Measurements from ENCODE around the gene HIBADH. TPM values are rescaled to one million over a fixed set of nuclear protein-coding genes. Genes with fewer than 3 reads are reported as not detected.

HIBADH gene
- total RNA-seq, 2 experiments from 2014 or later = 12.9 to 14.4 TPM

DNA sequence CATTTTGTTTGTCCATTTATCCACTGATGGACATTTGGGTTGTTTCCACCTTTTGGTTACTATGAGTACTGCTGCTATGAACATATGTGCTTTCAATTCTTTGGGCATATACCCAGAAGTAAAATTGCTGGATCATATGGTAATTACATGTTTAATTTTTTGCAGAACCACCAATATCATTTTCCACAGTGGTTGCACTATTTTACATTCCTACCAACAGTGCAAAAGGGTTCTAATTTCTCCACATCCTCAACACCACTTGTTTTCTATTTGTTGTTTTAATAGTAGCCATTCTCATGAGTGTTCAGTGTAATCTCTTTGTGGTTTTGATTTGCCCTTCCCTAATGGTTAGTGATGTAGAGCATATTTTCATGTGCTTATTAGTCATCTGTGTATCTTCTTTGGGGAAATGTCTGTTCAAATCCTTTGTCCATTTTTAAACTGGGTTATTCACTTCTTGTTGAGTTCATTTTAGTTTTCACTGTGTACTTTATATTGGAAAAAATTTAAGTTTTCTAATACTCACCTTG, 101.9 kb downstream of the HIBADH start:
- H3K27ac Mint-ChIP-seq = no peak overlapping the region
- no peaks in the 10 kb centered on the region for H3K27me3 Mint-ChIP-seq
- no peak for ATAC-seq (ENCODE audit: low read depth)
- H3K4me3 Mint-ChIP-seq = no peak overlapping the region
- DNase-seq = no peak
- no peaks in the 10 kb centered on the region for H3K36me3 Mint-ChIP-seq
- H3K4me1 Mint-ChIP-seq = no peaks in the 10 kb centered on the region
- H3K9me3 Mint-ChIP-seq = peaks cover 6% of the 10 kb centered on the region
- POLR2A ChIA-PET = no interaction called here

DNA sequence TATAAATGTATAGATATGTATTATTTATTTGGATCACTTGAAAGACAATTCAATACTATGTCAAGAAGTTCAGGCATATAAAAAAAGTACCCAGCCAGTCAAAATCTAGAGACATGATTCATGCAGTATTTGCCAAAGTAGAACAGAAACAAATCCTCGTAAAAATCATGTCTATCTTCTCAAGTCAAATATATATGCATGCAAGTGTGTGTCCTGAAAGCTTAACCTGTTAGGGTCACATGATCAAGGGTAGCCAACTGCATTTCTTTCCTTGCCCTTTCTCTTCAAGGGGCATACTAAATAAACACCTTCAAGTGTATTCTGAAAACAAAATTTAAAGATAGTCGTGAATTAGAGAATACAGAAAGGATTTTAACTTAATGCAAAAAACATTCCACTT, 107.0 kb downstream of the HIBADH start:
- no peak overlapping the region for H3K27ac Mint-ChIP-seq
- H3K9me3 Mint-ChIP-seq = no peaks in the 10 kb centered on the region
- DNase-seq = no peak
- POLR2A ChIA-PET = no interaction called here
- ATAC-seq (ENCODE audit: low read depth) = no peak
- H3K4me3 Mint-ChIP-seq = no peak overlapping the region
- H3K27me3 Mint-ChIP-seq = no peaks in the 10 kb centered on the region
- no peaks in the 10 kb centered on the region for H3K36me3 Mint-ChIP-seq
- H3K4me1 Mint-ChIP-seq = no peaks in the 10 kb centered on the region

DNA sequence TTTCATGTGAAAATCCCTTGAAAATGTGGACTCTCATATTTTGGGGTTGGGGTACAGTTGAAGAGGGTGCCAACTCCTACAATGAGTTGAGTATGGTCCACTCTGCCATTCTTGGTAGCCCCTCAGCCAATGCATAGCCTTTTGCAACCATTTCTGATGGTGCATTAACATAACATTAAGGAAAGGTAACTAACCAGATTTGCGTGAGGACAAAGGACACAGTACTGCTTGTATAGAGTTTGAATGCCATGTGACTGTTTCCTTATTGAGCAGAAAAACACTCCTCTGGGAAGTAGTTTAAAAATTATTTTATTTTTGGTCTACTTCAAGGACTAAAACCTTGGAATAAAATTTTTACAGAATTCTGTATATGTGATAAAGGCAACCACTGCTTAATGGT, 107.9 kb downstream of the HIBADH start:
- DNase-seq (no peak), ATAC-seq (ENCODE audit: low read depth) (no peak)
- POLR2A ChIA-PET = no interaction called here
- H3K4me3 Mint-ChIP-seq = no peak overlapping the region
- no peaks in the 10 kb centered on the region for H3K4me1 Mint-ChIP-seq
- no peaks in the 10 kb centered on the region for H3K9me3 Mint-ChIP-seq
- no peaks in the 10 kb centered on the region for H3K36me3 Mint-ChIP-seq
- H3K27ac Mint-ChIP-seq = no peak overlapping the region
- no peaks in the 10 kb centered on the region for H3K27me3 Mint-ChIP-seq

DNA sequence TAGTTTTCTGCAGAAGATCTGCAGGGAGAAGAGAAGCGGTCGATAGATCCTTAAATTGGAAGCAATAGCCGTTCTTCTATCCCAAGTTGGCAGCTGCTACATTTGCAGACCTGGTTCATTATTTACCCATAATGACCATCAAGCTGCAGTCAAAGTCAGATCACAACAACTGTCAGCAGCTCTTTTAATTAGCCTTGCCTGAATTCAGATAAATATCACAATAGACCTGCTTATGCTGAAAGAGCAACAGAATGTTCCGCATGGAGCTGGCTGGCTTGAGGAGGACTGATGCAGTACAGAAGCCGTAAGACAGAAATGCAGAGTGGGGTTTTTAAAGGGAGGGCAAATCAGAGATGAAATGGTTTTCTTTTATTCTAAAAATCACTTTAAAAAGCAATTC, 109.4 kb downstream of the HIBADH start:
- POLR2A ChIA-PET = no interaction called here
- no peak overlapping the region for H3K4me3 Mint-ChIP-seq
- H3K9me3 Mint-ChIP-seq = no peaks in the 10 kb centered on the region
- H3K4me1 Mint-ChIP-seq = no peaks in the 10 kb centered on the region
- no peaks in the 10 kb centered on the region for H3K36me3 Mint-ChIP-seq
- no peaks in the 10 kb centered on the region for H3K27me3 Mint-ChIP-seq
- no peak overlapping the region for H3K27ac Mint-ChIP-seq
- DNase-seq (no peak), ATAC-seq (ENCODE audit: low read depth) (no peak)

DNA sequence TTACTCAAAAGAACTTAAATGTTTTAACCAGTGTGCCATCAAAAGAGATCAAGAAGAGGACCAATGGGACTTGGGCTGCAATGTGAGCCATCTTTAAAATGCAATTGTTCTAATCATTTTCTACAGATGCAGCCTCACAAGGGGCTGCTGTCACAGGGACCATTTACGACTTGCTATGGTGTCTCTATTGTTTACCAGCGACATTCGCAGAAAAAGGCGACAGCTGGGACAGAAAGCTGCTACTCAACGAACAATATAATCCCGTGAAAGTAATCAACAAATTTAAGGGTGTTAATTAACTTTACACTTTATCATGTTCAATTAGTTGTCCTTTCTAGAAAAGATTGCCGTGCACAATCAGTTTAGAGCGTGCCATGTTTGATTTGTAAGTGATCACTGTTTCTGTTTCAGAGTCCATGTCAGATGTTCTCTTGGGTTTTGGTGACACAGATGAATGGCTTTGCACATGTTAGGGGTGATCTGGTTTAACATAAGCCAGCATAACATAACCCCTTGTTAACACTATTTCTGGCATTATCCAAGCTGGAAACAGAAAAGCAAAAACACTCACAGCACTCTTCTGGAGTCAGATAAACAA, 110.8 kb downstream of the HIBADH start:
- POLR2A ChIA-PET = no interaction called here
- no peaks in the 10 kb centered on the region for H3K36me3 Mint-ChIP-seq
- ATAC-seq (ENCODE audit: low read depth) (no peak), DNase-seq (no peak)
- no peaks in the 10 kb centered on the region for H3K27me3 Mint-ChIP-seq
- peaks cover 2% of the 10 kb centered on the region for H3K4me1 Mint-ChIP-seq
- no peaks in the 10 kb centered on the region for H3K9me3 Mint-ChIP-seq
- no peak overlapping the region for H3K4me3 Mint-ChIP-seq
- no peak overlapping the region for H3K27ac Mint-ChIP-seq

DNA sequence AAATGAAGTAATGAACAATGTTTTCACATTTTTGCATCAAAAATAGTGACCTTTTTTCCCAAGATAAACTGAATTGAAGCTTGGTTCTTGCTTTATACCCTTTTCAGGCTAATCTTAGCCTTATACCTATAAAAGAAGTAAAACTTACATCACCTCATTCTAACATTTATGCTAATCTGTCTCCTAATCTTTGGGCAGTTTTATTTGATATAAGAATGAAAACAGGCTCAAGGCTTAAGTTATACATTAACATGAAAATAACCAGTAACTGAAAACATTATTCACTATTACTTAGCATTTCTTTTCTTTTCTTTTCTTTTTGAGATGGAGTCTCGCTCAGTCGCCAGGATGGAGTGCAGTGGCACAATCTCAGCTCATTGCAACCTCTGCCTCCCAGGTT, 113.1 kb downstream of the HIBADH start:
- no peaks in the 10 kb centered on the region for H3K9me3 Mint-ChIP-seq
- H3K27me3 Mint-ChIP-seq = no peaks in the 10 kb centered on the region
- no peak overlapping the region for H3K27ac Mint-ChIP-seq
- H3K4me3 Mint-ChIP-seq = no peak overlapping the region
- no peak for ATAC-seq (ENCODE audit: low read depth)
- H3K36me3 Mint-ChIP-seq = no peaks in the 10 kb centered on the region
- H3K4me1 Mint-ChIP-seq = peaks cover 2% of the 10 kb centered on the region
- no peak for DNase-seq
- POLR2A ChIA-PET = no interaction called here

DNA sequence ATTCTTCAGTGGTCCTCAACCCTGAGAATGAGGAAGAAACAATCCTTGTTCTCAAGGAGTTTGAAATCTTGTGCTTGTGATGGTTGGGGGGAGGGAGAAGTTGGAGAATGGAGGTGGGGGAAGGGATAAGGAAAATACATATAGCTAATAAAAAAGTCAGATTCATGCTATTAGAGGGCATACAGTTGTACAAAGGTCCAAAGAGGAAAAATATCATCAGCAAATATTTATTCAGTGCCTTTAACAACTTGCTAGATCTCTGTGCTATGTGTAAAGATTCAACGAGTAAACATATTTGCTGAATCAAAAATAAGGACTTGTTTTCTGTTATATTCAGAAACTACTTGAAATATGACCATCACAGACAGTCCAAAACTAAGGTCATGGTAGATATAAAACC, 114.4 kb downstream of the HIBADH start:
- DNase-seq = no peak
- Mint-ChIP-seq H3K27ac (no peak overlapping the region), H3K36me3 (no peaks in the 10 kb centered on the region)

DNA sequence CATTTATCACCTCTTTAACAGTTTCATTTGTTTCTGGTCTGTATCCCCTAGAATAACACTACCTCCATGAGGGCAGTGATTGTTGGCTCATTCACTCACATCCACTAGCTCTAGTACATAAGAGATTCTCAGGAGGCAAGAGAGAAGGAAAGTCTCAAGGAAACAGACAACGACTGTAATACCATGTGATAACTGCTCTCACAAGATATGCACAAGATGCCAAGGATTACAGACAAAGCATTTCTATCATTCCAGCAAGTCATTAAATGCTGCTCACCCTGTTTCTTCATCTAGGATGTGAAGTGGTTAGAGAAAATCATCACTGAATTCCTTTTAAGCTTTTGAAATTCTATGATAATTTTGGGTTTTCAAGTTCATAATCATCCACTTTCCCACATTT, 115.3 kb downstream of the HIBADH start:
- no peaks in the 10 kb centered on the region for H3K9me3 Mint-ChIP-seq
- no peak overlapping the region for H3K4me3 Mint-ChIP-seq
- POLR2A ChIA-PET = no interaction called here
- ATAC-seq (ENCODE audit: low read depth) (no peak), DNase-seq (no peak)
- peaks cover 2% of the 10 kb centered on the region for H3K4me1 Mint-ChIP-seq
- no peaks in the 10 kb centered on the region for H3K27me3 Mint-ChIP-seq
- H3K36me3 Mint-ChIP-seq = no peaks in the 10 kb centered on the region
- H3K27ac Mint-ChIP-seq = no peak overlapping the region

More for the DNA sequence above, 114.4 kb downstream of the HIBADH start:
- peaks cover 2% of the 10 kb centered on the region for H3K4me1 Mint-ChIP-seq
- H3K9me3 Mint-ChIP-seq = no peaks in the 10 kb centered on the region
- no peak overlapping the region for H3K4me3 Mint-ChIP-seq
- ATAC-seq (ENCODE audit: low read depth) = no peak
- POLR2A ChIA-PET = no interaction called here
- no peaks in the 10 kb centered on the region for H3K27me3 Mint-ChIP-seq

DNA sequence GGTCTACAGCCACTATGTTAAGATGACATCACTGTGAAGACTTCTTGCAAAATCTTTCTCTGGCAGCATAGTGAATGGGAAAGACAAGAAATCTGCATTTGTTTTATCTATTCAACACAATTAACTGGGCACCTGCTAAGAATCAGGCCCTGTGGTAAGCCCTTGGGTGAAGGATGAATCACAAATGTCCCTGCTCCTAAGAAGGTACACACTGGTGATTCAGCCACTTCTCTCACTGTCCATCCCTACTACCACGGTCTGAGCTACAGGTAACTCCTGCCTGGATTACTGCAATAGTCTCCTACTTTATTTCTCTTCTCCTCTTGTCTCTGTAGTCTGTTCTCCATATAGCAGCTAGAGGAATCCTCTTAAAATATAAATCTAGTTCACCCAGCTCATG, 116.1 kb downstream of the HIBADH start:
- peaks cover 2% of the 10 kb centered on the region for H3K4me1 Mint-ChIP-seq
- H3K27ac Mint-ChIP-seq = no peak overlapping the region
- POLR2A ChIA-PET = no interaction called here
- ATAC-seq (ENCODE audit: low read depth) (no peak), DNase-seq (no peak)
- no peak overlapping the region for H3K4me3 Mint-ChIP-seq
- peaks cover 1% of the 10 kb centered on the region for H3K36me3 Mint-ChIP-seq
- H3K27me3 Mint-ChIP-seq = no peaks in the 10 kb centered on the region
- no peaks in the 10 kb centered on the region for H3K9me3 Mint-ChIP-seq

DNA sequence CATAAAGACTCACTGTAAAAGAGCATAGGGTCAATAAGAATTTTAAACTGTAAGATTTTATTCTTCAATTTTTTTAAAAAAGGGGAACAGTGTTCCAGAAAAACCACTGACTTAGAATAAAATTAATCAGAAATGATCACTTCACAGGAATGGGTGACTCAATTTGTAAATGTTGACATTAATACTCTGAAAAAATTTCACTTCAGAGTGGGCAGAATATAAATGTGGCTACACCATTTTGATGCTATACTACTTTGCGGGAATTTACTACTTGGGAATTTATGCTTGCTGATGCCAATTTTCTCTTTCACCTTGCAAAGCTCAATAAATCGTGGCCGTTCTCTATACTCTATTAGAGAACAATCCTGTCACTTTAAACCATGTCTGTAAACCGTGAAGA, 126.9 kb downstream of the HIBADH start:
- no peak overlapping the region for H3K27ac Mint-ChIP-seq
- POLR2A ChIA-PET = no interaction called here
- H3K36me3 Mint-ChIP-seq = peaks cover 10% of the 10 kb centered on the region
- no peaks in the 10 kb centered on the region for H3K27me3 Mint-ChIP-seq
- ATAC-seq (ENCODE audit: low read depth) (no peak), DNase-seq (no peak)
- no peaks in the 10 kb centered on the region for H3K4me1 Mint-ChIP-seq
- H3K9me3 Mint-ChIP-seq = no peaks in the 10 kb centered on the region
- H3K4me3 Mint-ChIP-seq = no peak overlapping the region

DNA sequence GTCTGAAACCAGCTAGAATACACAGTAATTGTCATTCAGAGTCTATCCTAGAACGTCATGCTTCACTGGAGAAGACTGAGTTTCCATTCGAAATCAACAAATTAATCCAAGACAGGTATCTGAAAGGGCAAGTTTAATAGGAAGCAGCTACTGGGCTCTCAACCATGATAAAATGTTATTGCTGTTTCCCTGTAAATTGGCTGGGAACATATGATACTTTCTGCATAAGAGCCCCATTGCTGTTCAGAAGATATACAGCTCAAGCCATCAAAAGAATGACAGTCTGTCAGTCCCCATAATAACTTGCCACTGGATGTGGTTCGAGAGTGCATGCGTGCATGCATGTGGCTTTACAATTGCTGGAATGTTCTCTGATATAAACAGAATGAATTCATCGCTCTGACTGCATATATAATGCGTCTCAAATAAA, 129.0 kb downstream of the HIBADH start:
- H3K4me1 Mint-ChIP-seq = no peaks in the 10 kb centered on the region
- no peak overlapping the region for H3K27ac Mint-ChIP-seq
- peaks cover 1% of the 10 kb centered on the region for H3K36me3 Mint-ChIP-seq
- no peaks in the 10 kb centered on the region for H3K9me3 Mint-ChIP-seq
- DNase-seq = no peak
- POLR2A ChIA-PET = no interaction called here
- no peak for ATAC-seq (ENCODE audit: low read depth)
- H3K27me3 Mint-ChIP-seq = no peaks in the 10 kb centered on the region
- H3K4me3 Mint-ChIP-seq = no peak overlapping the region

DNA sequence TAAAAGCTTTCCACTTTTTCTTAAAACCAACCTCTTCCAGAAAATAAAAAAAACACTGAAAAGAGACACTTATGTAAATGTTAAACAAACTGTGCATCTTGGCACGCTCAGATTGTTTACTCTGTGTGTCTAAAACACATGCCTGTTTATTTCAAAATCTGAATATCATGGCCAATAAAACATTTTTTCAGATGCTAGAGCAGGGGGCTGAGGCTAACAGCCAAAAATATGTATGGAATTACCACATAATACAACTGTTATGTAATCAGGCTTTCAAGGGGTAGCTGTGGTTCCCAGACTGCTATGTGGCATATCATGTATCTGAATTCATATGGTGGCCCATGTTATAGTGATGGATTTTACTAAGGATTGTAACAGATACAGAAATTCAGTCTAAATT, 130.4 kb downstream of the HIBADH start:
- Mint-ChIP-seq H3K36me3 (peaks cover 1% of the 10 kb centered on the region), H3K27me3 (no peaks in the 10 kb centered on the region), H3K9me3 (no peaks in the 10 kb centered on the region), H3K4me3 (no peak overlapping the region), H3K27ac (no peak overlapping the region), H3K4me1 (no peaks in the 10 kb centered on the region)
- POLR2A ChIA-PET = no interaction called here
- ATAC-seq (ENCODE audit: low read depth) (no peak), DNase-seq (no peak)

DNA sequence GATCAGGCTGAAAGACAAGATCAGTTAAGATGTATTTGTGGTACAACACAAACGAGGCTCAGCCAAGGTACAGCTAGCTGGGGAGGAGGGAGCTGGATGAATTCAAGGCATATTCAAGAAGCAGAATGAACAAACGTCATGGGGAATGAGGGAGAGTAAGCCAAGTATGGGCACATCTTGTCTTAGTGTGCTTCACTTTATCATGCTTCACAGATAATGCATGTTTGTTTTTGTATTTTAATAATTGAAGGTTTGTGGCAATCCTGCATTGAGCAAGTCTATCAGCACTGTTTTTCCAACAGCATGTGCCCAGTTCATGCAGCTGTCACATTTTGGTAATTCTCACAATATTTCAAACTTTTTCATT, 135.4 kb downstream of the HIBADH start:
- no peaks in the 10 kb centered on the region for H3K4me1 Mint-ChIP-seq
- no peak overlapping the region for H3K4me3 Mint-ChIP-seq
- H3K27ac Mint-ChIP-seq = no peak overlapping the region
- no peaks in the 10 kb centered on the region for H3K27me3 Mint-ChIP-seq
- ATAC-seq (ENCODE audit: low read depth) = no peak
- DNase-seq = no peak
- H3K36me3 Mint-ChIP-seq = peaks cover 7% of the 10 kb centered on the region
- POLR2A ChIA-PET = no interaction called here
- peaks cover 2% of the 10 kb centered on the region for H3K9me3 Mint-ChIP-seq

DNA sequence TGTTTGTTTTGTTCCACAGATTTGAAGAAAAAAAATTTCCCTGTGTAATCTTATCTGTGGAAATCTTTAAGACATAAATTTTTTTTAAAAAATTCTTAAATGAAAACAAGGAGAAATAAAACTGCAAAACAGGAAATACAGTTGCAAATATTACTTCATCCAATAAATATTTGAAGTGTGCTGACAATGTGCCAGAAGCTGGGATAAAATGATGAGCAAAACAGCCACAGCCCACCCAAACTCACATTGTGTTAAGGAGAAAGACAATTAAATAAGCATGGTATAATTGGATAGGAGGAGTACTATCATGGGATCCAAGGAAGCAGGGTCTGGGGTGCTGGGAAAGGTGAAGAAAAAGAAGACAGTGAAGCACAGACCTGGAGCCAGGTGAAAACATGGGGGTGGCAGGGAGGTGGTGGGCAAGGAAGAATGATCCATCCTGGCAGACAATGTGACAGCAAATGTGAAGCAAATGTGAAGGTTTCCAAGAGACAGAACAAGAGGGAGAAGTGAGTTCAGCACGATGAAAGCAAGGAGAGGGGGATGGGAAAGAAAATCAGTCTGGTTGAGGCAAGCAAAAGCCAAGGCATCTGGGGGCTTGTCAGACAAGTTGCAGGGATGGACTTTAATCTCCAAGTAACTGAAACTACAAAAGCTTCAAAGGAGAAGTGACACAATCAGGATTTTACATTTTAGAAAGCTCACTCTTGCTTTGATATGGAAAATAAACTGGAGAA, 135.9 kb downstream of the HIBADH start:
- Mint-ChIP-seq H3K4me3 (no peak overlapping the region), H3K9me3 (peaks cover 2% of the 10 kb centered on the region), H3K27ac (no peak overlapping the region), H3K36me3 (peaks cover 7% of the 10 kb centered on the region), H3K4me1 (no peaks in the 10 kb centered on the region), H3K27me3 (no peaks in the 10 kb centered on the region)
- no peak for DNase-seq
- ATAC-seq (ENCODE audit: low read depth) = no peak
- POLR2A ChIA-PET = no interaction called here
